Urinary bladder (tissue), 4 donors: ENCODE data around the gene MAPRE2. TPM values are rescaled to one million over a fixed set of nuclear protein-coding genes. Genes with fewer than 3 reads are reported as not detected.
A peak's percentile ranks its signal among the peaks of the same experiment; 100 is the strongest.

ENCODE experiments used
- DNase-seq: peaks from one replicate; pipeline ENCODE4 v3.0.0-alpha.2; 2015; ENCODE audit errors: extremely low spot score
- H3K27ac ChIP-seq: one replicate; pipeline ENCODE4 v1.5.1; 2013; ENCODE audit warnings: low read depth, mild to moderate bottlenecking, moderate library complexity
- H3K36me3 ChIP-seq: one replicate; pipeline ENCODE4 v1.6.1; 2013; ENCODE audit warnings: mild to moderate bottlenecking, moderate library complexity; ENCODE audit not compliant: insufficient read depth
- H3K4me1 ChIP-seq: one replicate; pipeline ENCODE4 v1.6.1; 2013; ENCODE audit warnings: mild to moderate bottlenecking, moderate library complexity; ENCODE audit not compliant: insufficient read depth
- H3K4me3 ChIP-seq: one replicate; pipeline ENCODE4 v1.5.1; 2013; ENCODE audit warnings: low read depth, low read length
- WGBS: extraction: QIAGEN DNeasy Blood & Tissue Kit; methylation state at CpG from one replicate; pipeline ENCODE4 v1.1.7; 2013; 5-methylcytosine and 5-hydroxymethylcytosine counted together
- polyA plus RNA-seq: library from polyadenylated mRNA; stranded (reverse); fragments of 200-250 nt; gene quantifications from one replicate; pipeline ENCODE4 v1.2.3, GENCODE V29; 2013
- total RNA-seq: library from RNA; depleted of rRNA; stranded (reverse); fragments of >200 nt; gene quantifications from one replicate; pipeline ENCODE4 v1.2.3, GENCODE V29; 2014
- donor health status: healthy with polysubstance abuse.
- donor health status: healthy.

Gene MAPRE2
- 21.7 TPM for total RNA-seq
- 42.0 TPM for polyA plus RNA-seq

DNA sequence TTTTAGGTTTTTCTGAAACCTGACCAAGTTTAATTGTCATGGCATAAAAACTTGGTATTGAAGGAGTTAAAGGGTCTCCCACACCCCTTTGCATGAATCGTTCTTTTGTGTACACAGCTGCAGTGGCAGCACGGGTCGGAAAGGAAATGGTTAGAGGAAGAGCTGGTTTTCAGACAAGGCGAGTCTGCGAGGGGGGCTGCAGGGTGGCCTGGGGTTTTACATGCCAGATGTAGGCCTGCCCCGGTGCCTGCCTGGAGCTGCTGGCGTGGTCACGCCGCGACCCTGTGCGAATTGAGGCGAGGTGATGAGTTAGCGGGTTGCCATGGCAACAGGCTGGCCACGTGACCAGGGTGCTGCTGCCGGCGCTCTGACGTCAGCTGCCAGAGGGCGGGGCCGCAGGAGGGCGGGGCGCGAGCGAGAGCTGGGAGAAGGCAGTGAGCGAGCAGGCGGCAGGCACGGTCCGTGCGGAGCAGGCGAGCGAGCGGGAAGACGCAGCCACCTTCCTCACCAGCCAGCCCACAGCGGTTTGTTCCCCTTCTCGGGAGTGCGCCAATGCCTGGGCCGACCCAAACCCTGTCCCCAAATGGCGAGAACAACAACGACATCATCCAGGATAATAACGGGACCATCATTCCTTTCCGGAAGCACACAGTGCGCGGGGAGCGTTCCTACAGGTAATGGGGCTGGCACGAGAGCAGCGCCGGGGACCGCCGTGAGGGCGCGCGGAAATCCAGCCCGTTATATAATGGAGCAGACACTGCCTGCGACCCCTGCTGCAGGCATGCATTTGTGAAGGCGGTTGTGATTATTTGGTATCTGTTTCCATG, at the start of gene MAPRE2:
TSS of gene MAPRE2 (plus strand) at position 426 of the 827 bp plus-strand sequence. CDS start at position 553, 127 bp downstream.
- under 1% methylated on average over 54 of the region's 54 CpGs for WGBS
- Histone ChIP-seq H3K4me3 (peak within 1 kb of the TSS; percentile 71), H3K27ac (peak within 1 kb of the TSS; percentile 73), H3K36me3 (no peaks in the 10 kb centered on the region), H3K4me1 (no peaks in the 10 kb centered on the region)
- DNase-seq, result peak; percentile 92

DNA sequence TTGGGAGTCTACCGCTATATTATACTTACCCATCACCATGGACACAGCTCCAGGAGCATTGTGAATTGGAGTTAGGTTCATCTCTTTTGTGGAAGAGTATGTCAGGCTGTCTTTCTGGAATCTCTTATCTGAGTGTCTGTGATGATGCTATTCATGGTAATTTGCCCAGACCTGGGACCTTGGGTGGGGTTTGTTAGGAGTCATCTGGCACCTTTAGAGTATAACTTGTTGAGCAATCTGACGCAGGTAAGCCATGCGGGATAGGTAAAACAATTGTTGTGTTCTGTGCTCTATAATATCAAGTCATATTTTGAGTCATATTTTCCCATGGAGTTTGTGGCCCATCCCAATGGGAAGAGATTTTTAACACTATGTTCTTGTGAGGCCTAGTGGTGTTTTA, 49.7 kb upstream of the MAPRE2 start:
- WGBS, result 93% methylated on average over 3 of the region's 3 CpGs
- DNase-seq, result no peak
- Histone ChIP-seq H3K36me3 (no peaks in the 10 kb centered on the region), H3K4me3 (no peak overlapping the region), H3K4me1 (no peaks in the 10 kb centered on the region), H3K27ac (no peak overlapping the region)

DNA sequence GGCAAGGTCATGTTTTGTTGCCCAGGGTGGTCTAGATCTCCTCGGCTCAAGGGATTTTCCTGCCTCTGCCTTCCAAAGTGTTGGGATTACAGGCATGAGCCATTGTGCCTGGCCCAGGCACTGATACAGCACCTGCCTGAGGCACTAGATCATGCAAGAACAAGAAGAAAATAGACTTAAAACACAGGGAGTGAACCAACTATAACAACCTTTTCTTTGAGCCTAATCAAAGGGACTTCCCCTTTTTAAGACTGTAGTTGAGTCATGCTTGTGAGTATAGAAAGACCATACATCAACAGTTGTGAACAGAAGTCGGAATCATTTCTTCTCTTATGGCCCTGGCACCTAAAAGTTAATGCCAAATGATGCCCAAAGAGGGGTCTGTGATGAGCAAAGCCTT, 47.9 kb upstream of the MAPRE2 start:
- no peaks in the 10 kb centered on the region for H3K36me3 ChIP-seq
- whole genome bisulfite sequencing, result 89% methylated on average over 2 of the region's 2 CpGs
- DNase-seq, result no peak

DNA sequence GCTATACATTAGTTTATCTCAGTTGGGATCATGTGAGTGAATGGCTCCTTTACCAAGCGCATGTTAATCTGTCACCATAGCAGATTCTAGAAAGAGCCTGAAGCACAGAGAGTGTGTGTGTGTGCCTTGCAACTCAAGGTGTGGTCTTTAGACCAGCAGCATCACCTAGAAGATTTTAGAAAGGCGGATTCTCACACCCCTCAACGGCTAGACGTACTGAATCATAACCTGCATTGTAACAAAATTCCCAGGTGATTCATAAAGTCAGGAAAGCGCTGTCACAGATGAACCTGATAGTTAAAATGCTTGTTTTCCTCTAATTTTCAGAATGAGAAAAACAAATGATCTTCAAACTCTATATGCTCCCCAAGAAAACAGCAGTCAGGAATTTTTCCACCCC, 45.5 kb upstream of the MAPRE2 start:
- no peak for DNase-seq
- H3K27ac ChIP-seq, result no peak overlapping the region
- H3K4me1 ChIP-seq, result no peaks in the 10 kb centered on the region
- H3K36me3 ChIP-seq, result no peaks in the 10 kb centered on the region
- no peak overlapping the region for H3K4me3 ChIP-seq
- 96% methylated on average over 5 of the region's 5 CpGs for WGBS

More for the DNA sequence above, 47.9 kb upstream of the MAPRE2 start:
- H3K27ac ChIP-seq, result no peak overlapping the region
- H3K4me3 ChIP-seq, result no peak overlapping the region
- H3K4me1 ChIP-seq, result no peaks in the 10 kb centered on the region

DNA sequence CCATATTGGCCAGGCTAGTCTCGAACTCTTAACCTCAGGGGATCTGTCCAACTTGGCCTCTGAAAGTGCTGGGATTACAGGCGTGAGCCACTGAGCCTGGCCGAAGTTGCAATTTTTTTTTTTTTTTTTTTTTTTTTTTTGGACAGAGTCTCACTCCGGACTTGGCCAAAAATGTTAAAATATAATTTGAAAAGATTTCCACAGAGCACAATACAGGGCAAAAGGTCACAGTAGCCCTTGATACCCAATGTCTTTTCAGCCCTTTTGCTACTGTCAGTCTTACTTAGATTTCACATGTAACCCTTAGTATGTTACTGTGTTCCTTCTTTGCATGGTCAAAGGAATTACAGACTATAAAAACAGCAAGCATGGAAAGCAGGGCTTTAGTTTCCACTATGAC, 42.6 kb upstream of the MAPRE2 start:
- 62% methylated on average over 4 of the region's 4 CpGs for WGBS
- no peak overlapping the region for H3K27ac ChIP-seq
- H3K36me3 ChIP-seq, result no peaks in the 10 kb centered on the region
- DNase-seq, result no peak
- no peak overlapping the region for H3K4me3 ChIP-seq
- no peaks in the 10 kb centered on the region for H3K4me1 ChIP-seq

DNA sequence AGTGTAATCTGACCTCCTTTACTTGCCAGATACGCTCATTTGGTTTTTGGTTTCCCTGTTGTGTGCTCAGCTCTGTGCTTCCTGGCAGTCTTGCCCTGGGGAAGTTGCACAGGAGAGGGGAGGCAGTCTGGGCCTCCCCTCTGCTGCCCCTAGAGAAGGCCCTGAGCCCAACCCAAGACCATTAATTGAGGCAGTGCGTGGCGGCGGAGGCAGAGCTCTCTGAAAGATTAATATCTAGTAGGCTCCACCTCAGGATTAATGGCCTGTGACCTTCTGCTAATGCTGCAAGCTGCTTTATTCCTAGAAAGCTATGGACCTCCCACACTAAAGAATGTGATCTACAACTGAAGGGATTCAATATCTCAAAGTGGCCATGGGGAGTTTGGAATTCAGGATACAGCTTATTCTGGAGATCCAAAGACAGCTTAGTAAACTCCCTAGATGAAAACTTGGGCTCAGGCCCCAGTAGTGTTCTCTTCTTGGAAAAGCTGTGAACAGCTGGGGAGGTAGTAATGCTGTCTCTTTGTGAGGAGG, 41.4 kb upstream of the MAPRE2 start:
- no peaks in the 10 kb centered on the region for H3K36me3 ChIP-seq
- 49% methylated on average over 4 of the region's 4 CpGs for WGBS

DNA sequence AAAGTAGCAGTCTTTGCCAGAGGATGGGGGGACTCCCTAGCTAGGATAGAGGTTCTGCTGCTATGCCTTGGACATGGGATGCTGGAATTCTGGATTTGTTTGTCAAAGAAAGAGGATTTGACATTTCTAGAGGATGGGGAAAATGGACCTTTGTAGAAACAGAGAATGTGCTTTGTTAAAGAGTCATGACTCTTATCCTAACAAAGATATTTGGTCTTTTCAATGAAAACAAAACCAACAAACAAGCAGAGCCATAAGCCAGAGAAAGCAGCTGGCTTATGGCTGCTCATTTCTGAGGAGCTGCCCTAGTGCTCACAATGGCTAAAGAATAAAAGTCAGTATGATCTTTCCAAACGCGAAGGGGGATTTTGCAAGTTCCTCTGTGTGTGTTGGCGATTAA, 40.8 kb upstream of the MAPRE2 start:
- Histone ChIP-seq H3K4me1 (no peaks in the 10 kb centered on the region), H3K4me3 (no peak overlapping the region), H3K36me3 (no peaks in the 10 kb centered on the region), H3K27ac (no peak overlapping the region)
- 66% methylated on average over 3 of the region's 3 CpGs for WGBS
- DNase-seq, result no peak

More for the DNA sequence above, 41.4 kb upstream of the MAPRE2 start:
- H3K27ac ChIP-seq, result no peak overlapping the region
- DNase-seq, result no peak
- no peaks in the 10 kb centered on the region for H3K4me1 ChIP-seq
- no peak overlapping the region for H3K4me3 ChIP-seq

DNA sequence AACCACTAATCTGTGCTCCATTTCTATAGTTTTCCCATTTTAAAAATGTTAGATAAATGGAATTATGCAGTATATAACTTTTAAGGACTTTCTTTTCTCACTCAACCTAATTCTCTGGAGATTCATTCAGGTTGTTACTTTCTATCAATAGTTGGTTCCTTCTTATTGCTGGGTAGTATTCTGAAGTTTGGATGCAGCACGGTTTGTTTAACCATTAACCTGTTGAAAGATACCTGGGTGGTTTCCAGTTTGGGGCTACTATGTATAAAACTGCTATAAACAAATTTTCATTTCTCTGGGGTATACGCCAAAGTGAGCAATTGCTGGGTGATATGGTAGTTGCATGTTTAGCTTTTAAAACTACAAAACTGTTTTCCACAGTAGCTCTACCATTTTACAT, 39.1 kb upstream of the MAPRE2 start:
- 45% methylated on average over 2 of the region's 2 CpGs for WGBS
- H3K4me3 ChIP-seq, result no peak overlapping the region

DNA sequence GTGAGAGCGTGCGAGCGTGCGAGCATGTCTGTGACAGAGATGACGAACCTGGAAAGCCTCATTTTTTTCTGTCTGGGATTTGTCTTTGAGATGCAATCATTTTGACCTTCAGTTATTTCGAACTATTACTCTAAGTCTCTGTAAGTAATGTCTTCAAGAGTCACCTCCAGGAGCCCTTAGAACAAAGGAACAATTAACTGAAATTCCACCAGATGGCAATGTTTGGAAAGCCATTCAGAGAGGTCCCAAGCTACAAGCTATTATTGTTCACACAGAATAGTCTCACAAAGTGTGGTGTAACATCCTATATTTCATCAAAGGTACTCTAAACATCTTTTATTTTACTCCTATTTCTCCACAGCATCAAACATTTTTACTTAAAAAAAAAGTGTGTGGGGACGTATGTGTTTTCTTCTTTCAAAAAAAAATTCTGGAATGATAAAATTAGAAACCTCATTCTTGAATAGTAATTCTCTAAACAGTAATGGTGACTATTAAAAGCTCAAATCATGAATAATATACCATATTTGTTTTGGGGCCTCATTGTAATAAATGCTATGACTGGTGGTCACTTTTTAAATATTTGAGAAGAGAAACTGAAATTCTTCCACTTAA, 35.1 kb upstream of the MAPRE2 start:
- 57% methylated on average over 7 of the region's 7 CpGs for WGBS
- Histone ChIP-seq H3K36me3 (no peaks in the 10 kb centered on the region), H3K27ac (no peak overlapping the region), H3K4me1 (no peaks in the 10 kb centered on the region), H3K4me3 (no peak overlapping the region)
- peak; percentile 45 for DNase-seq

More for the DNA sequence above, 39.1 kb upstream of the MAPRE2 start:
- DNase-seq, result no peak
- Histone ChIP-seq H3K27ac (no peak overlapping the region), H3K4me1 (no peaks in the 10 kb centered on the region), H3K36me3 (no peaks in the 10 kb centered on the region)

DNA sequence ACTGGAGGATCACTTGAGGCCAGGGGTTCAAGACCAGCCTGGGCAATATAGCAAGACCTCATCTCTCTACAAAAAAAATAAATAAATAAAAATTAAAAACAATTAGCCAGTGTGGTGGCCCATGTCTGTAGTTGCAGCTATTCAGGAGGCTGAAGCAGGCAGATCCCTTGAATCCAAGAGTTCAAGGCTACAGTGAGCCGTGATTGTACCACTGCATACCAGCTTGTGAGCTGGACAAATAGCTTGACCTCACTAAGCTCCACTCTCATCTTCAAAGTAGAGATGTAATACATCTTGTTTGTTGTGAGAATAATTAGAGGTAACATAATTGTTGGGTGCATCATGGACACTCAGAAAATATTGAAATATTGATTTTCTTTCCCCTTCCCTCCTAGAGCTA, 31.1 kb upstream of the MAPRE2 start:
- WGBS, result 99% methylated on average over 1 of the region's 1 CpG
- H3K4me1 ChIP-seq, result no peaks in the 10 kb centered on the region
- H3K27ac ChIP-seq, result no peak overlapping the region
- no peak for DNase-seq
- H3K4me3 ChIP-seq, result no peak overlapping the region
- H3K36me3 ChIP-seq, result no peaks in the 10 kb centered on the region

DNA sequence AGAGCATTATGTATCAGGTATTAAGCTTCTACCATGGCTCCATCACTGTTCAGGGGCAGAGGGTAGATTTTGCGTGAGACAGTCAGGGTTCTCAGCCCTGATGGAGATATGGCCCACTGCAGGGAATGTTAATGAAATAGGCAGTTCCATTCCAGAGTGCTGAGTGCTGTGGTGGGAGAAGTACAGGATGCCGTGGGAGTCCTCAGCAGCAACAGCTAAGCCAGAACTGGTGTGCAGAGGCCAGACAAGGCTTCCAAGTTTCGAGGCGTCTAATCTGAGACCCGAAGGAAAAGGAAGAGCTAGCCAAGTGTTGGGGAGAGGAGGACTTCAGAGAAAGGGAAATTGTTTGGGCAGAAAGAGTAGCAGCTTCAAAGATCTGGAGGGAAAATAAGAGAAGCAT, 30.2 kb upstream of the MAPRE2 start:
- no peaks in the 10 kb centered on the region for H3K4me1 ChIP-seq
- no peak overlapping the region for H3K27ac ChIP-seq
- 61% methylated on average over 5 of the region's 5 CpGs for WGBS
- no peak overlapping the region for H3K4me3 ChIP-seq
- no peaks in the 10 kb centered on the region for H3K36me3 ChIP-seq
- DNase-seq, result no peak

DNA sequence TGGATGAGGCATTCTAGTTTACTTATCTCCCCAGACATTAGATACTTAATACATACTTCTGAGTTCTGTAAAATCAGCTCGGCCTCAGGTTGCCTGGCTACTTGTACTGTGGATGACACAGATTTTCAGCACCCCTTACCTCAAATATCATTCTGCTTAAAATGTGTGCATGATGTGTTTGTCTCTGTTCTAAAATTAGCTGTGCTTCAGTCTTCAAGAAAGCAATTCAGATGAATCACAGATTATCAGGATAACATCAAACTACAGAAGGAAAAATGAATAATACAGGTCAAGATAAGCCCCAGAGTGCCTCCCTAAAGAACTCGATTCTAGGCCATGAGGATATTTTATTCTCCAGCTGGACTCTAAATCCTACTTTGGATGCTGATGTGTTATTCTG, 21.3 kb upstream of the MAPRE2 start:
- Histone ChIP-seq H3K36me3 (no peaks in the 10 kb centered on the region), H3K27ac (no peak overlapping the region), H3K4me1 (no peaks in the 10 kb centered on the region), H3K4me3 (no peak overlapping the region)
- 35% methylated on average over 2 of the region's 2 CpGs for WGBS
- no peak for DNase-seq

DNA sequence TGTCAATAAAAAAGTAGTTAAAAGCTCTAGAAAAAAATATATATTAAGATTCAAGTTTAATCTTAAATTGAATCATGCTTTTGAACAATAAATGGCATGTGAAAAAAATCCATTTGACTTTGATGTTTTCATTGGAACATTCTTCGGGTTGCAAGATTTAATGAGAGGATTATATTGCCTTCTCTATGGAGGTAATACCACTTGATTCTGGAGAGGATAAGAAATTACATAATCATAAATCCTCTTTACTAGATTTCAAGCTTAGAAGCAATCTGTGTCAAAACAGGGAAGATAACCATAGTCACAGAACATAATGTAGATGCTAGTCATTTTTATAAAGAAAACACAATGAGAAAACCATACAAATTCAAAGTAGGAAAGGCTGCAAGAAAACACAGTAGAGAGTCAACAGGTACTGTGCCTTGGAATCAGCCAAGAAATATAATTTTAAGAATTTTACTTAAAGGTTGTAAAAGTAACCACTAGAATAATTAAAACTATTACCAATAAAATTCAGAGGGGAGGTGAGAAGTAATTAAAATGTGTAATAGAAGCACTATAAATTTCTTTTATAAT, 18.7 kb upstream of the MAPRE2 start:
- Histone ChIP-seq H3K36me3 (no peaks in the 10 kb centered on the region), H3K4me3 (no peak overlapping the region), H3K4me1 (no peaks in the 10 kb centered on the region), H3K27ac (no peak overlapping the region)
- 41% methylated on average over 1 of the region's 1 CpG for WGBS
- DNase-seq, result no peak

DNA sequence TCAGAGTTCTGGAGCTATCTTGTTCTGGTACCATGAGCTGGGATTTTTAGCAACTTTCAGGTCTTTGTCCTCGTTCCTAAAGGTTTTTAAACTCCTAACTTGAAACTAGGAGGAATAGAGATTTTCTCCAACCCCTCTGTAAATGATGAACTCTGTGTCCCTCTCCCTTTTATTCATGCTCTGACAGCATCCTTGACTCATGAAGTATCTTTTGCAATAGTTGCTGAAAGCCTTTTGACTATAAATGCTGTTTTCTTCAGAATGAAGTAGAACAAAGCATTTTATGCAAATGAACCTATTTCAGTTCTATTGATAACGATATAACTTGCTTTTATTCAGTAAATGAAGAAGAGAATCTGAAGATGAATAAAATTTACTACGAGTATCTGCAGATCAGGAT, 17.0 kb upstream of the MAPRE2 start:
- Histone ChIP-seq H3K4me1 (no peaks in the 10 kb centered on the region), H3K4me3 (no peak overlapping the region), H3K36me3 (no peaks in the 10 kb centered on the region), H3K27ac (no peak overlapping the region)
- no peak for DNase-seq
- 88% methylated on average over 3 of the region's 3 CpGs for WGBS
